Uterus (tissue), 2 donors: ENCODE results near the gene PROK1.

Experiments used
- POLR2A ChIP-seq, 2 donors: fragments of 450-650 bp; IDR thresholded peaks; one replicate each; pipeline ENCODE4 v1.6.1; 2016; ENCODE audit warnings: antibody characterized with exemption in 2 of 2, mild to moderate bottlenecking in 1 of 2, moderate library complexity in 1 of 2
- TF ChIP-seq, protein P1 (sequence below), 4 experiments: fragments of 200-600 bp in 2 of 4; fragments of 450-650 bp in 2 of 4; sonication (generic) in 2 of 4; IDR thresholded peaks; one replicate each; pipeline ENCODE4 v1.5.1; 2016 to 2019; ENCODE audit warnings: antibody characterized with exemption in 4 of 4, mild to moderate bottlenecking in 2 of 4, moderate library complexity in 1 of 4

DNA sequence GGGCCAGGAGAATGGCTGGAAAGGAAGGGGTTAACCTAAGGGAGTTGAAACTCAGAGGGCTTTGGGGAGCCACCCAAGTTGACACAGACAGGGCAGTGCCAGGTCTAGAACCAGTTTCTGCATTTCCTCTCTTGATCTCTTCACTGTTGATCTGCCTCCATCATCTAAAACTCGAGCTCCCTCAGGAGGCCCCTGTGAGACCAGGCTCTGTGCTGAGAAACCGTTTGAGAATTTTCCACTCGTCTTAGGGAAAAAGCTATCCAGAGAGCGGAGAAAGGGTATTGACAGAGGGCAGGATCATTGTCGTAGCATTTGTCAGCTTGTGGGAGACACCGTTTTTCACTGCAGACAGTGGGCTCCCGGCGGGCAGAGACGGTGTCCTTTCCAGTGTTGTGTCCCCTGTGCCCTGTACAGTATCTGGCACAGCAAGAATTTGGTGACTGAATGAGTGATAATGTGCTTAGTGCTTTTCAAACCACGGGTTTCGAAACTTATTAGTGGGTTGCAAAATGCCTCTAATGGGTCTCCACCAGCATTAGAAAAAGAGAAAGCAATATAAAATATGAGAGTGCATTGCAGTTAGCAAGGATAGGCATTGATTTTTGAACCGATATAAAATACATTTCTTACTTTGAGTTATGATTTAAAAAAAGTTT, 31.1 kb downstream of the PROK1 start:
- TF ChIP-seq, protein P1, sequence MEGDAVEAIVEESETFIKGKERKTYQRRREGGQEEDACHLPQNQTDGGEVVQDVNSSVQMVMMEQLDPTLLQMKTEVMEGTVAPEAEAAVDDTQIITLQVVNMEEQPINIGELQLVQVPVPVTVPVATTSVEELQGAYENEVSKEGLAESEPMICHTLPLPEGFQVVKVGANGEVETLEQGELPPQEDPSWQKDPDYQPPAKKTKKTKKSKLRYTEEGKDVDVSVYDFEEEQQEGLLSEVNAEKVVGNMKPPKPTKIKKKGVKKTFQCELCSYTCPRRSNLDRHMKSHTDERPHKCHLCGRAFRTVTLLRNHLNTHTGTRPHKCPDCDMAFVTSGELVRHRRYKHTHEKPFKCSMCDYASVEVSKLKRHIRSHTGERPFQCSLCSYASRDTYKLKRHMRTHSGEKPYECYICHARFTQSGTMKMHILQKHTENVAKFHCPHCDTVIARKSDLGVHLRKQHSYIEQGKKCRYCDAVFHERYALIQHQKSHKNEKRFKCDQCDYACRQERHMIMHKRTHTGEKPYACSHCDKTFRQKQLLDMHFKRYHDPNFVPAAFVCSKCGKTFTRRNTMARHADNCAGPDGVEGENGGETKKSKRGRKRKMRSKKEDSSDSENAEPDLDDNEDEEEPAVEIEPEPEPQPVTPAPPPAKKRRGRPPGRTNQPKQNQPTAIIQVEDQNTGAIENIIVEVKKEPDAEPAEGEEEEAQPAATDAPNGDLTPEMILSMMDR (IDR thresholded peaks at IDR 0.05), result no peak
- no peak for TF ChIP-seq POLR2A (IDR thresholded peaks at IDR 0.05)
